HFF-Myc (cell line): ENCODE data around the gene SLC22A8.

ENCODE experiments used
- DNase-seq: peaks from one replicate; pipeline ENCODE4 v3.0.0-alpha.2; 2011; ENCODE audit warnings: low read depth; ENCODE audit errors: extremely low read depth
- H3K4me3 ChIP-seq: replicated peaks from 2 replicates; pipeline ENCODE4 v1.5.1; 2011; ENCODE audit warnings: low read depth, mild to moderate bottlenecking, control low read depth, low read length
- CTCF ChIP-seq: IDR thresholded peaks from 2 replicates; pipeline ENCODE4 v1.5.1; 2012; ENCODE audit warnings: mild to moderate bottlenecking, low read depth, low read length, control low read depth; ENCODE audit errors: missing control alignments

Gene SLC22A8

GRCh38 chr11:63022441-63022840, 6.8 kb upstream of the SLC22A8 start:
- no peak for TF ChIP-seq CTCF
- DNase-seq, result no peak
- H3K4me3 ChIP-seq, result no peak overlapping the region

DNA sequence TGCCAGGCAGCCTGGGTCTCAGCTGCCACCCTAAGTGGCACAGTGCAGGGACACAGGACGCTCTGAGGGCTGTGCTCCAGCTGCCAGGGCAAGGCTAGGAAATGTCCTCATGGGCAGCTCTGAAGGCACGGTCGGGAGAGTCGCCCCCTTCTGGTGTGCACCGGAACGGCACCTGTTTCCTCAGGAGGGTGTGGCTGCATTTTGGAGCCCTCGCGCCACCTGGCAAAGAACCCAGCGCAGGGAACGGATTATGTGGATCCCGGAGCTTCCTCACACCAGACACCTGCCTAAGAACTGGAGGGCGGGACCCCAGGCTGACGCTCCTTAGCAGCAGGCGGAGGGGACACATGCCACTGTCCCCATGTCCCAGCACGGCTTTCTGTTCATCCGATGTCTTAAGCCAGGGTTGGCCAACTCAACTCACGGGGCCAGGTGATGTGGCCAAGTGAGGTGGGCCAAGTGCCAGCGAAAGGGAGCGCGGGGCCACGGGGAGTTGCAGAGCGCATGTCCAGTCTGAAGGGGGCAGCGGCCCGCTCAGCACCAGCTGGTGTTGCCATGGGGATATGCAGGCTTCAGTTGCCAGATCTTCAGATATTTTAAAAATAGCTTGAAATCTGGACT, 5.1 kb upstream of the SLC22A8 start:
- no peak for DNase-seq
- TF ChIP-seq CTCF, result peak; percentile 57
- no peak overlapping the region for H3K4me3 ChIP-seq

DNA sequence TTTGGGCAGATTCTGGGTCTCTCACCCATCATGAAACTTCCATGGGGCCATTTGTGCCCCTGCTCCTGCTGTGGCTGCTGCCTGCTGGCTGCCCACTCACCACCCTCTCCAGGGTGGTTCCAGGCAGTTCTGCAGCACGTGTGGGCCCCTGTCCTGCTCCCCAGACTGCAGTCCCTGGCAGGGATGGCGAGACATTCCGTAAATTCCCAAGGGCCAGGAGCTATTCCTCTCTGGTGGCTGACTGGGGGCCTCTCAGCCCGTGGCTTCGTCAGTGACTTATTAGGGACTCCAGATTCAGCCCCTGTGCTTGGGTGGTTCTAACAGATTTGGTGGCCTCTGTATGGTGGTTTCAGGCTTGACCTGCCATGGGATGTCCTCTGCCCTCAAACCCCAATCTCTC, 3.9 kb upstream of the SLC22A8 start:
- no peak for TF ChIP-seq CTCF
- no peak overlapping the region for H3K4me3 ChIP-seq
- DNase-seq, result no peak

- TF ChIP-seq CTCF, result no peak
- H3K4me3 ChIP-seq, result no peak overlapping the region
- no peak for DNase-seq
Observed at GRCh38 chr11:63017306-63017974, 1.8 kb upstream of the SLC22A8 start.

- no peak for DNase-seq
- TF ChIP-seq CTCF, result no peak
- no peak overlapping the region for H3K4me3 ChIP-seq
Observed at GRCh38 chr11:63014408-63015055, 1.1 kb downstream of the SLC22A8 start.

DNA sequence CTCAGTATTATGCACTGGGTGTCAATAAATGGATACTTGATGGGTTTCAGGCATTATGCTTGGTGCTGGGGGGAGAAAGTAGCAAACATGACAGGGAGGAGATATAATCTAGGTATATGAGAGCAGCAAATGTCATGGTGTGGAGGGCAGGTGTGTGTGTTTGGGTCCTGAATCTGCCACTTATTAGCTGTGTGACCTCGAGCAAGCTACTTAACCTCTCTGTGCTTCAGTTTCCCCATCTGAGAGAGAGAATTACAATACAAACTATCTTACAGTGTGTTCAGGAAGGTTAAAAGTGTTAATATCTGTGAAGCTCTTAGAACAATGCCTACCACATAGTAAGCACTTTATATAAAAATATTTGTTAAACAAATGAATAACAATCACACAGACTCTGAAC, 2.8 kb downstream of the SLC22A8 start:
- DNase-seq, result no peak
- TF ChIP-seq CTCF, result no peak
- H3K4me3 ChIP-seq, result no peak overlapping the region
